Loucy (cell line): ENCODE measurements around the gene MOGAT3.

Experiments
- CTCF ChIP-seq: fragments of 200-600 bp; sonication (generic); conservative IDR thresholded peaks from 2 replicates; pipeline ENCODE4 v1.5.1; 2014; ENCODE audit warnings: mild to moderate bottlenecking, antibody characterized with exemption, low read length
- EZH2phosphoT487 ChIP-seq: fragments of 200-600 bp; IDR thresholded peaks from 2 replicates; pipeline ENCODE4 v1.6.1; 2018; ENCODE audit warnings: antibody characterized with exemption, mild to moderate bottlenecking, moderate library complexity, borderline replicate concordance

GRCh38 chr7:101237206-101238067, 36.6 kb upstream of the MOGAT3 start, which contains the start of gene CLDN15:
- TF ChIP-seq CTCF (no peak), EZH2phosphoT487 (no peak)
